ENCODE results near the gene UBE2K. TPM values are rescaled to one million over a fixed set of nuclear protein-coding genes. Genes with fewer than 3 reads are reported as not detected.
"Not testable (repeated sequence)": the region's sequence is repeated elsewhere in the genome, so short reads cannot be mapped to it uniquely, and the experiment has no call there.

UBE2K gene
- total RNA-seq, 1 donor from 2014 or later = 77.3 TPM

DNA sequence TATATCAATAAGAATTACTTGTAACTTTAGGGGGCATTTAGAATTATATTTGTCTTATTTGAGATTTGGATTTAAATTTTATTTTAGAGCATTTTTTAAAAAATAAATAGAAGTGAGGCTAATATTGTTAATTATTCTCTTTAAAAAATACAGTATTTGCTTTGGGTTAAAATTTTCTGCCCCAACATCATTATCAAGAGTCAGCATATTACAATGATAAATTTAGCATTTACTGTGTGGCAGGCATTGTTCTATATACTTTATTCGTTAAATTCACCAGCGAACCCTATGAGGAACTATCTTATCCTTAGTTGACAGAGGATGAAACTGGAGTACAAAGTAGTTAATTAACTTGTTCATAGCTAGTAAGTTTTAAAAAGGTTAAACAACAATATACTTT lies 34.0 kb downstream of the UBE2K start:
- no peak for TF ChIP-seq CTCF (IDR thresholded peaks at IDR 0.05)
- H3K27ac Mint-ChIP-seq (ENCODE audit: unreplicated experiment) = no peak overlapping the region
- no peaks in the 10 kb centered on the region for H3K9me3 Mint-ChIP-seq (ENCODE audit: unreplicated experiment)
- no peak overlapping the region for H3K4me3 Mint-ChIP-seq (ENCODE audit: unreplicated experiment)
- no peaks in the 10 kb centered on the region for H3K27me3 Mint-ChIP-seq (ENCODE audit: unreplicated experiment)
- peaks cover 45% of the 10 kb centered on the region for H3K4me1 Mint-ChIP-seq (ENCODE audit: unreplicated experiment)
- DNase-seq (ENCODE audit: extremely low spot score, unreplicated experiment) = no peak
- peaks cover 5% of the 10 kb centered on the region for H3K36me3 Mint-ChIP-seq (ENCODE audit: unreplicated experiment)

GRCh38 chr4:39732728-39733127 lies 34.8 kb downstream of the UBE2K start:
- Mint-ChIP-seq H3K9me3 (ENCODE audit: unreplicated experiment) (no peaks in the 10 kb centered on the region), H3K4me3 (ENCODE audit: unreplicated experiment) (no peak overlapping the region), H3K4me1 (ENCODE audit: unreplicated experiment) (peaks cover 51% of the 10 kb centered on the region), H3K27ac (ENCODE audit: unreplicated experiment) (peak overlapping the region; percentile 83), H3K27me3 (ENCODE audit: unreplicated experiment) (no peaks in the 10 kb centered on the region), H3K36me3 (ENCODE audit: unreplicated experiment) (peaks cover 5% of the 10 kb centered on the region)
- DNase-seq (ENCODE audit: extremely low spot score, unreplicated experiment) = peak; percentile 73
- TF ChIP-seq CTCF (IDR thresholded peaks at IDR 0.05) = no peak

GRCh38 chr4:39739591-39739990 lies 41.7 kb downstream of the UBE2K start:
- H3K4me1 Mint-ChIP-seq (ENCODE audit: unreplicated experiment) = peaks cover 14% of the 10 kb centered on the region
- not testable (repeated sequence) for DNase-seq (ENCODE audit: extremely low spot score, unreplicated experiment); H3K27ac Mint-ChIP-seq (ENCODE audit: unreplicated experiment); H3K27me3 Mint-ChIP-seq (ENCODE audit: unreplicated experiment); H3K4me3 Mint-ChIP-seq (ENCODE audit: unreplicated experiment); H3K36me3 Mint-ChIP-seq (ENCODE audit: unreplicated experiment); H3K9me3 Mint-ChIP-seq (ENCODE audit: unreplicated experiment)

GRCh38 chr4:39741401-39741800 lies 43.5 kb downstream of the UBE2K start:
- no peak for TF ChIP-seq CTCF (IDR thresholded peaks at IDR 0.05)
- H3K4me3 Mint-ChIP-seq (ENCODE audit: unreplicated experiment) = no peak overlapping the region
- H3K27me3 Mint-ChIP-seq (ENCODE audit: unreplicated experiment) = no peaks in the 10 kb centered on the region
- no peaks in the 10 kb centered on the region for H3K9me3 Mint-ChIP-seq (ENCODE audit: unreplicated experiment)
- peaks cover 10% of the 10 kb centered on the region for H3K4me1 Mint-ChIP-seq (ENCODE audit: unreplicated experiment)
- H3K36me3 Mint-ChIP-seq (ENCODE audit: unreplicated experiment) = peaks cover 8% of the 10 kb centered on the region
- DNase-seq (ENCODE audit: extremely low spot score, unreplicated experiment) = no peak
- no peak overlapping the region for H3K27ac Mint-ChIP-seq (ENCODE audit: unreplicated experiment)

DNA sequence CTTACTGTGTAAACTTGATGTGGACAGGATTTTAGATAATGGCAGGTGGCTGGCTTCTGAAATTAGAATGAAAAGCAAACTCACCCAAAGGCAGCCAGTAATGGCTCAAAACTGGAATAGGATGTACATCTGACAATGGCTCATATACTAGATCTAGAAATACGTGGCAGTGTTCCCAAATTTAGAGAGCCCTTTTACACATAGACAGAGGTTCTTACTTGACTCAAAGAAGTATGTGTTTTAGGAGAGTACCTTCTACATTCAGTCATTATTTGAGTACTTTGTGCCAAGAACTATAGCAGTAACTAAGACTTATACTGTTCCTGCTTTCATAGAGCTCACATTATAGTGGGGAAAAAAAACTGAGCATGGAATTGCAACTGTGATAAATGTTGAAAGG lies 48.0 kb downstream of the UBE2K start:
- Mint-ChIP-seq H3K4me3 (ENCODE audit: unreplicated experiment) (no peak overlapping the region), H3K36me3 (ENCODE audit: unreplicated experiment) (peaks cover 17% of the 10 kb centered on the region), H3K4me1 (ENCODE audit: unreplicated experiment) (no peaks in the 10 kb centered on the region), H3K9me3 (ENCODE audit: unreplicated experiment) (no peaks in the 10 kb centered on the region), H3K27ac (ENCODE audit: unreplicated experiment) (no peak overlapping the region), H3K27me3 (ENCODE audit: unreplicated experiment) (no peaks in the 10 kb centered on the region)
- TF ChIP-seq CTCF (IDR thresholded peaks at IDR 0.05) = no peak
- no peak for DNase-seq (ENCODE audit: extremely low spot score, unreplicated experiment)

GRCh38 chr4:39750216-39750615 lies 52.3 kb downstream of the UBE2K start:
- H3K27me3 Mint-ChIP-seq (ENCODE audit: unreplicated experiment) = no peaks in the 10 kb centered on the region
- no peak for DNase-seq (ENCODE audit: extremely low spot score, unreplicated experiment)
- peaks cover 11% of the 10 kb centered on the region for H3K4me1 Mint-ChIP-seq (ENCODE audit: unreplicated experiment)
- H3K36me3 Mint-ChIP-seq (ENCODE audit: unreplicated experiment) = peaks cover 30% of the 10 kb centered on the region
- H3K4me3 Mint-ChIP-seq (ENCODE audit: unreplicated experiment) = no peak overlapping the region
- TF ChIP-seq CTCF (IDR thresholded peaks at IDR 0.05) = no peak
- H3K9me3 Mint-ChIP-seq (ENCODE audit: unreplicated experiment) = no peaks in the 10 kb centered on the region
- no peak overlapping the region for H3K27ac Mint-ChIP-seq (ENCODE audit: unreplicated experiment)
